Measurements from ENCODE around the gene CDK1.

The CDK1 gene

GRCh38 chr10:60795465-60796202 is 17.4 kb downstream of the CDK1 start:
- H3K36me3 Mint-ChIP-seq: no peaks in the 10 kb centered on the region

GRCh38 chr10:60796481-60796880 is 18.2 kb downstream of the CDK1 start:
- Mint-ChIP-seq H3K27ac (no peak overlapping the region), H3K27me3 (no peaks in the 10 kb centered on the region), H3K4me3 (no peak overlapping the region), H3K36me3 (no peaks in the 10 kb centered on the region), H3K4me1 (no peaks in the 10 kb centered on the region), H3K9me3 (no peaks in the 10 kb centered on the region)
- ATAC-seq (ENCODE audit: low read depth): no peak
- no peak for DNase-seq (ENCODE audit: low spot score in 2 of 2)

More at GRCh38 chr10:60795465-60796202, 17.4 kb downstream of the CDK1 start:
- no peak overlapping the region for H3K4me3 Mint-ChIP-seq
- no peaks in the 10 kb centered on the region for H3K27me3 Mint-ChIP-seq
- DNase-seq (ENCODE audit: low spot score in 2 of 2) (no peak), ATAC-seq (ENCODE audit: low read depth) (no peak)
- peaks cover 2% of the 10 kb centered on the region for H3K4me1 Mint-ChIP-seq
- no peak overlapping the region for H3K27ac Mint-ChIP-seq
- no peaks in the 10 kb centered on the region for H3K9me3 Mint-ChIP-seq

GRCh38 chr10:60797200-60797599 is 18.9 kb downstream of the CDK1 start:
- H3K36me3 Mint-ChIP-seq: no peaks in the 10 kb centered on the region

GRCh38 chr10:60798031-60798430 is 19.8 kb downstream of the CDK1 start:
- no peak for DNase-seq (ENCODE audit: low spot score in 2 of 2)
- Mint-ChIP-seq H3K4me1 (no peaks in the 10 kb centered on the region), H3K4me3 (no peak overlapping the region), H3K9me3 (no peaks in the 10 kb centered on the region), H3K27me3 (no peaks in the 10 kb centered on the region), H3K27ac (no peak overlapping the region), H3K36me3 (no peaks in the 10 kb centered on the region)
- ATAC-seq (ENCODE audit: low read depth): no peak

More at GRCh38 chr10:60797200-60797599, 18.9 kb downstream of the CDK1 start:
- no peaks in the 10 kb centered on the region for H3K27me3 Mint-ChIP-seq
- H3K4me3 Mint-ChIP-seq: no peak overlapping the region
- H3K27ac Mint-ChIP-seq: no peak overlapping the region
- DNase-seq (ENCODE audit: low spot score in 2 of 2): no peak
- no peak for ATAC-seq (ENCODE audit: low read depth)
- H3K4me1 Mint-ChIP-seq: no peaks in the 10 kb centered on the region
- no peaks in the 10 kb centered on the region for H3K9me3 Mint-ChIP-seq

GRCh38 chr10:60798870-60799269 is 20.6 kb downstream of the CDK1 start:
- Mint-ChIP-seq H3K4me3 (no peak overlapping the region), H3K36me3 (no peaks in the 10 kb centered on the region), H3K27ac (no peak overlapping the region), H3K9me3 (no peaks in the 10 kb centered on the region), H3K4me1 (no peaks in the 10 kb centered on the region), H3K27me3 (no peaks in the 10 kb centered on the region)
- DNase-seq (ENCODE audit: low spot score in 2 of 2) (no peak), ATAC-seq (ENCODE audit: low read depth) (no peak)

GRCh38 chr10:60799971-60800650 is 21.8 kb downstream of the CDK1 start:
- Mint-ChIP-seq H3K9me3 (no peaks in the 10 kb centered on the region), H3K36me3 (no peaks in the 10 kb centered on the region), H3K27ac (no peak overlapping the region), H3K4me3 (no peak overlapping the region), H3K27me3 (no peaks in the 10 kb centered on the region), H3K4me1 (no peaks in the 10 kb centered on the region)
- ATAC-seq (ENCODE audit: low read depth) (no peak), DNase-seq (ENCODE audit: low spot score in 2 of 2) (no peak)

GRCh38 chr10:60800918-60801317 is 22.6 kb downstream of the CDK1 start:
- no peaks in the 10 kb centered on the region for H3K36me3 Mint-ChIP-seq
- H3K9me3 Mint-ChIP-seq: no peaks in the 10 kb centered on the region
- ATAC-seq (ENCODE audit: low read depth) (no peak), DNase-seq (ENCODE audit: low spot score in 2 of 2) (no peak)
- no peaks in the 10 kb centered on the region for H3K27me3 Mint-ChIP-seq
- no peaks in the 10 kb centered on the region for H3K4me1 Mint-ChIP-seq
- no peak overlapping the region for H3K4me3 Mint-ChIP-seq
- no peak overlapping the region for H3K27ac Mint-ChIP-seq

GRCh38 chr10:60801522-60801921 is 23.2 kb downstream of the CDK1 start:
- no peaks in the 10 kb centered on the region for H3K27me3 Mint-ChIP-seq
- no peak overlapping the region for H3K27ac Mint-ChIP-seq
- no peaks in the 10 kb centered on the region for H3K9me3 Mint-ChIP-seq
- no peaks in the 10 kb centered on the region for H3K4me1 Mint-ChIP-seq
- no peak for ATAC-seq (ENCODE audit: low read depth)
- no peaks in the 10 kb centered on the region for H3K36me3 Mint-ChIP-seq
- no peak overlapping the region for H3K4me3 Mint-ChIP-seq
- DNase-seq (ENCODE audit: low spot score in 2 of 2): no peak

GRCh38 chr10:60803433-60803832 is 25.2 kb downstream of the CDK1 start:
- Mint-ChIP-seq H3K9me3 (no peaks in the 10 kb centered on the region), H3K4me1 (no peaks in the 10 kb centered on the region), H3K27me3 (no peaks in the 10 kb centered on the region), H3K4me3 (no peak overlapping the region), H3K27ac (no peak overlapping the region), H3K36me3 (no peaks in the 10 kb centered on the region)
- no peak for DNase-seq (ENCODE audit: low spot score in 2 of 2)
- ATAC-seq (ENCODE audit: low read depth): no peak

GRCh38 chr10:60803865-60804264 is 25.6 kb downstream of the CDK1 start:
- Mint-ChIP-seq H3K4me3 (no peak overlapping the region), H3K9me3 (no peaks in the 10 kb centered on the region), H3K36me3 (no peaks in the 10 kb centered on the region), H3K27me3 (no peaks in the 10 kb centered on the region), H3K4me1 (no peaks in the 10 kb centered on the region), H3K27ac (no peak overlapping the region)
- DNase-seq (ENCODE audit: low spot score in 2 of 2) (no peak), ATAC-seq (ENCODE audit: low read depth) (no peak)

- no peak overlapping the region for H3K27ac Mint-ChIP-seq
- no peaks in the 10 kb centered on the region for H3K4me1 Mint-ChIP-seq
- H3K36me3 Mint-ChIP-seq: no peaks in the 10 kb centered on the region
- H3K9me3 Mint-ChIP-seq: no peaks in the 10 kb centered on the region
- H3K27me3 Mint-ChIP-seq: no peaks in the 10 kb centered on the region
- no peak for ATAC-seq (ENCODE audit: low read depth)
- no peak for DNase-seq (ENCODE audit: low spot score in 2 of 2)
- no peak overlapping the region for H3K4me3 Mint-ChIP-seq
Measured at GRCh38 chr10:60806921-60807320, 28.6 kb downstream of the CDK1 start.

- ATAC-seq (ENCODE audit: low read depth) (no peak), DNase-seq (ENCODE audit: low spot score in 2 of 2) (no peak)
- H3K27ac Mint-ChIP-seq: no peak overlapping the region
- H3K4me3 Mint-ChIP-seq: no peak overlapping the region
- no peaks in the 10 kb centered on the region for H3K9me3 Mint-ChIP-seq
- H3K4me1 Mint-ChIP-seq: no peaks in the 10 kb centered on the region
- H3K27me3 Mint-ChIP-seq: no peaks in the 10 kb centered on the region
- no peaks in the 10 kb centered on the region for H3K36me3 Mint-ChIP-seq
Measured at GRCh38 chr10:60807499-60807898, 29.2 kb downstream of the CDK1 start.

- Mint-ChIP-seq H3K9me3 (no peaks in the 10 kb centered on the region), H3K4me1 (no peaks in the 10 kb centered on the region), H3K27me3 (no peaks in the 10 kb centered on the region), H3K27ac (no peak overlapping the region), H3K4me3 (no peak overlapping the region), H3K36me3 (no peaks in the 10 kb centered on the region)
- no peak for DNase-seq (ENCODE audit: low spot score in 2 of 2)
- ATAC-seq (ENCODE audit: low read depth): no peak
Measured at GRCh38 chr10:60808036-60808435, 29.8 kb downstream of the CDK1 start.

GRCh38 chr10:60809157-60809556 is 30.9 kb downstream of the CDK1 start:
- no peak overlapping the region for H3K27ac Mint-ChIP-seq
- no peaks in the 10 kb centered on the region for H3K36me3 Mint-ChIP-seq
- H3K9me3 Mint-ChIP-seq: no peaks in the 10 kb centered on the region
- DNase-seq (ENCODE audit: low spot score in 2 of 2) (no peak), ATAC-seq (ENCODE audit: low read depth) (no peak)
- no peaks in the 10 kb centered on the region for H3K4me1 Mint-ChIP-seq
- no peaks in the 10 kb centered on the region for H3K27me3 Mint-ChIP-seq
- H3K4me3 Mint-ChIP-seq: no peak overlapping the region

Measured in memory B cell (primary cell).